Vagina (tissue), 2 donors: ENCODE measurements around the gene CUBN. TPM values are rescaled to one million over a fixed set of nuclear protein-coding genes. Genes with fewer than 3 reads are reported as not detected.

ENCODE experiments used
- DNase-seq, 2 donors: peaks; one replicate each; pipeline ENCODE4 v3.0.0-alpha.2; 2017; ENCODE audit errors: extremely low spot score in 2 of 2
- H3K27ac ChIP-seq: fragments of 200-600 bp; sonication (generic); one replicate; pipeline ENCODE4 v1.5.1; 2019
- H3K27me3 ChIP-seq: fragments of 200-600 bp; sonication (generic); one replicate; pipeline ENCODE4 v1.5.1; 2019
- H3K36me3 ChIP-seq, 2 donors: fragments of 200-600 bp; sonication (generic); one replicate each; pipeline ENCODE4 v1.5.1; 2017 to 2019
- H3K4me1 ChIP-seq: fragments of 200-600 bp; sonication (generic); one replicate; pipeline ENCODE4 v1.5.1; 2019
- H3K4me3 ChIP-seq, 2 donors: fragments of 200-600 bp; sonication (generic); 1 replicate in 1 of 2; 2 replicates in 1 of 2; pipeline ENCODE4 v1.5.1; 2016 to 2019
- H3K9me3 ChIP-seq: fragments of 200-600 bp; sonication (generic); one replicate; pipeline ENCODE4 v1.5.1; 2019
- CTCF ChIP-seq, 3 experiments: fragments of 450-650 bp in 2 of 3; fragments of 200-600 bp in 1 of 3; sonication (generic) in 1 of 3; IDR thresholded peaks; one replicate each; pipeline ENCODE4 v1.5.1; 2017 to 2019; ENCODE audit warnings: antibody characterized with exemption in 3 of 3, mild to moderate bottlenecking in 2 of 3, moderate library complexity in 2 of 3
- POLR2A ChIP-seq, 2 donors: fragments of 450-650 bp; IDR thresholded peaks; one replicate each; pipeline ENCODE4 v1.6.1; 2017; ENCODE audit warnings: antibody characterized with exemption in 2 of 2, mild to moderate bottlenecking in 2 of 2, moderate library complexity in 2 of 2
- POLR2AphosphoS5 ChIP-seq, 2 donors: sonication (generic); formaldehyde crosslinking; IDR thresholded peaks; one replicate each; pipeline ENCODE4 v1.9.0; 2017; ENCODE audit warnings: antibody characterized with exemption in 2 of 2, mild to moderate bottlenecking in 2 of 2, low read depth in 1 of 2; ENCODE audit not compliant: insufficient read depth in 1 of 2
- intact Hi-C: fragments of 100-400 bp; cut with DNase I; formaldehyde crosslinking; loops from one replicate; pipeline ENCODE4 v1.15.1; 2023
- total RNA-seq: library from RNA; depleted of rRNA; stranded (reverse); fragments of >200 nt; gene quantifications from one replicate; pipeline ENCODE4 v1.2.3, GENCODE V29; 2016

Gene CUBN
- total RNA-seq, 1 donor from 2014 or later: 4.4 TPM

DNA sequence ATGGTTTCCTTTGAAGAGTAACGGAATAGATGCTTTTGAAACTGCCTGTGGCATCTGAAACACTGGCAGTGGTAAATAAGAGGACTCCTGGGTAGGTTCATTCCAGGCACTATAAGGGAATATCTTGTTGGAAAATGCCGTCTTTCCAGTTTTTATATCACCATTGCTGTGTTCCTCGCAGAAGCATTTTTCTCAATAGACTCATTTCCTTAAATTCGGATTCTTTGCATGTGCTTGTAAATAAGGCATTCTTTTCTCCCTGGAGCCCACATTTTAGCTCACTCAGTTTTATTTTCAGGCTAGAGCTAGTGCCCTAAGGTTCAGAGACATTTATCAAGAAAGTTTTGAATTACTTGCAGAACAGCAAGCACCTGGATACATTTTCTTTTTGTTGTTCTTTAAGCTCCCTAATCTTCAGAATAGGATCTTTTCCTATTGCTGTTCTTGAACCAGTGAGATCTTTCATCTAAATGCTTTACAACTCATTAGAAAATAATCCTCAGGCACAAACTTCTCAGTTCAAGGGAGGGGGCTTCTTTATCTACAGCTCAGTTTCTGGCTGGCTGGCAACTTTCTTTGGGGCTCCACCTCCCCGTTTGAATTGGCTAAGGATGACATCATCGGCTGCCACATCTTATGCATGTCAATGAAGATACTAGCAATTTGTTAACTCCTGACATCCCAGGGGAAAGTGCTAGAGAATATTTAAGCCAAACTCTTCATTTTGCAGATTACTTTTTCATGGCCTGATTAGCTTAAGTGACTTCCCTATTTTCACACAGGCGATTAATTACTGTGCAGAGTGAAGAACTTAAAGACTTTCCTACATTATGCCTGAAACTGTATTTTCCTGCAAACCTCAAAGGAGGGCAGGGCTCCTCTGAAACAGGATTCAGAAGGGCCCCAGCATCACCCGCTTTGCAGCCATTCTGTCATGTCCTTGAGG is 178.7 kb downstream of the CUBN start:
- TF ChIP-seq POLR2AphosphoS5 (IDR thresholded peaks at IDR 0.05; ENCODE audit: insufficient read depth in 1 of 2, low read depth in 1 of 2): no peak
- no peak for TF ChIP-seq CTCF (IDR thresholded peaks at IDR 0.05)
- TF ChIP-seq POLR2A (IDR thresholded peaks at IDR 0.05): no peak
- DNase-seq: no peak
- H3K27me3 ChIP-seq: no peaks in the 10 kb centered on the region
- intact Hi-C loops: no loop called here
- peaks cover 9% of the 10 kb centered on the region for H3K4me1 ChIP-seq
- H3K4me3 ChIP-seq: no peak overlapping the region
- no peaks in the 10 kb centered on the region for H3K36me3 ChIP-seq
- peak overlapping the region; percentile 3 for H3K27ac ChIP-seq
- H3K9me3 ChIP-seq: no peaks in the 10 kb centered on the region

- Histone ChIP-seq H3K4me1 (peaks cover 15% of the 10 kb centered on the region), H3K9me3 (no peaks in the 10 kb centered on the region), H3K27ac (no peak overlapping the region), H3K4me3 (no peak overlapping the region), H3K36me3 (no peaks in the 10 kb centered on the region), H3K27me3 (no peaks in the 10 kb centered on the region)
- TF ChIP-seq POLR2A (IDR thresholded peaks at IDR 0.05) (no peak), CTCF (IDR thresholded peaks at IDR 0.05) (no peak), POLR2AphosphoS5 (IDR thresholded peaks at IDR 0.05; ENCODE audit: insufficient read depth in 1 of 2, low read depth in 1 of 2) (no peak)
- intact Hi-C loops: no loop called here
- no peak for DNase-seq
Measured at GRCh38 chr10:16949816-16950215, 179.8 kb downstream of the CUBN start.

DNA sequence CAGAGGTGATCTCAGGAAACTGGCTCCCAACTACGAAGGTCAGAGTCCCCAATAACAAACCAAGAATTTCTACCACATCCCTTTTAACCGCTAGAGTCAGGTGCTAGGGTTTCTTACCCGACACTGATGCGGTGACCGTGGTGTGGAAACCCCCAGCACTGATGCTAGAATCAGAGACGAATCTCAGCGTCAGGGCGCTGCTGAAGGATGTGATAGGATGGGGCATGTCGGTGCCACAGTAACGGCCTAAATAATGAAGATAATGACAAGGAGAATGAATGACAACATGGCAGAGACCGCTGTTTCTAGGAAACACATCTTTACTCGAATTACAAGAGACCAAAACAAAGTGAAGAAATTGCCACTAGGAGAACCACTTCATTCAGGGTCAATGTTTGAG is 181.2 kb downstream of the CUBN start:
- no peaks in the 10 kb centered on the region for H3K36me3 ChIP-seq
- DNase-seq: no peak
- no peaks in the 10 kb centered on the region for H3K9me3 ChIP-seq
- H3K27ac ChIP-seq: no peak overlapping the region
- H3K27me3 ChIP-seq: no peaks in the 10 kb centered on the region
- H3K4me3 ChIP-seq: no peak overlapping the region
- TF ChIP-seq POLR2A (IDR thresholded peaks at IDR 0.05): no peak
- no peak for TF ChIP-seq CTCF (IDR thresholded peaks at IDR 0.05)
- intact Hi-C loops: no loop called here
- H3K4me1 ChIP-seq: peaks cover 15% of the 10 kb centered on the region

DNA sequence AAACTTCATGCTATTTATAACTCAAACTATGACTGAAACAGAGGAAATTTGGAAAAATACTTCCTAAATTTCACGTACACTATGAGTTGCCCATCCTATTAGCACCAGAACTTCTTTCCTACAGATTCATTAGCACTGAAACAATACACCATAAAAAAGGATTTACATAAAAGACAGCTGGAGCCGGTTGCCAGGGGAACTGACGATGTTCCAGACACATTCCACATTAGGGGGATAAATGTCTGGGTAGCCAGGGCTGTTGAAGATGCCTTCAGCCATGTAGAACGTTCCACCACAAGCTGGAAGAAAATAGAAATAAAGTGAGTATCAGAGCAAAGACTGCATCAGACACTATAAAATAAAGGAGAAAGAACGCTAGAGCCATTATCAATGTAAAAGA is 182.5 kb downstream of the CUBN start:
- TF ChIP-seq POLR2A (IDR thresholded peaks at IDR 0.05): no peak
- no peak for TF ChIP-seq POLR2AphosphoS5 (IDR thresholded peaks at IDR 0.05; ENCODE audit: insufficient read depth in 1 of 2, low read depth in 1 of 2)
- no peak for TF ChIP-seq CTCF (IDR thresholded peaks at IDR 0.05)
- H3K27ac ChIP-seq: no peak overlapping the region
- H3K9me3 ChIP-seq: no peaks in the 10 kb centered on the region
- no peak overlapping the region for H3K4me3 ChIP-seq
- peaks cover 15% of the 10 kb centered on the region for H3K4me1 ChIP-seq
- H3K36me3 ChIP-seq: no peaks in the 10 kb centered on the region
- no peaks in the 10 kb centered on the region for H3K27me3 ChIP-seq
- intact Hi-C loops: no loop called here
- no peak for DNase-seq

- Histone ChIP-seq H3K27ac (peak overlapping the region; percentile 50), H3K4me3 (no peak overlapping the region), H3K36me3 (no peaks in the 10 kb centered on the region), H3K9me3 (no peaks in the 10 kb centered on the region), H3K27me3 (no peaks in the 10 kb centered on the region), H3K4me1 (peaks cover 7% of the 10 kb centered on the region)
- intact Hi-C loops: no loop called here
- no peak for DNase-seq
- TF ChIP-seq POLR2A (IDR thresholded peaks at IDR 0.05) (no peak), POLR2AphosphoS5 (IDR thresholded peaks at IDR 0.05; ENCODE audit: insufficient read depth in 1 of 2, low read depth in 1 of 2) (no peak), CTCF (IDR thresholded peaks at IDR 0.05) (no peak)
Measured at GRCh38 chr10:16945593-16945992, 184.0 kb downstream of the CUBN start.
